ENCODE measurements around the gene ZC3H7A.
"Not testable (repeated sequence)": the region's sequence is repeated elsewhere in the genome, so short reads cannot be mapped to it uniquely, and the experiment has no call there.

The ZC3H7A gene

GRCh38 chr16:11791144-11791828 lies 5.8 kb downstream of the ZC3H7A start:
- H3K9me3 ChIP-seq (ENCODE audit: control insufficient read depth, insufficient read depth, low read length) = no peaks in the 10 kb centered on the region
- H3K4me1 ChIP-seq (ENCODE audit: control insufficient read depth, insufficient read depth, low read length) = no peaks in the 10 kb centered on the region
- no peaks in the 10 kb centered on the region for H3K27me3 ChIP-seq (ENCODE audit: control insufficient read depth, insufficient read depth, low read length)
- H3K9ac ChIP-seq (ENCODE audit: low read depth, low read length) = peak overlapping the region; percentile 18; the same call in 1 of the 2 replicates
- H3K4me3 ChIP-seq (ENCODE audit: low read depth, low read length) = no peak overlapping the region
- peak overlapping the region; percentile 59 for H3K27ac ChIP-seq (ENCODE audit: low read depth, low read length)
- peaks cover 20% of the 10 kb centered on the region for H3K36me3 ChIP-seq (ENCODE audit: control insufficient read depth, insufficient read depth, low read length)

- no peaks in the 10 kb centered on the region for H3K4me1 ChIP-seq (ENCODE audit: control insufficient read depth, insufficient read depth, low read length)
- H3K36me3 ChIP-seq (ENCODE audit: control insufficient read depth, insufficient read depth, low read length) = peaks cover 11% of the 10 kb centered on the region
- no peak overlapping the region for H3K9ac ChIP-seq (ENCODE audit: low read depth, low read length)
- no peak overlapping the region for H3K27ac ChIP-seq (ENCODE audit: low read depth, low read length)
- H3K27me3 ChIP-seq (ENCODE audit: control insufficient read depth, insufficient read depth, low read length) = no peaks in the 10 kb centered on the region
- no peak overlapping the region for H3K4me3 ChIP-seq (ENCODE audit: low read depth, low read length)
- no peaks in the 10 kb centered on the region for H3K9me3 ChIP-seq (ENCODE audit: control insufficient read depth, insufficient read depth, low read length)
Observed at GRCh38 chr16:11788914-11789313, 8.1 kb downstream of the ZC3H7A start.

DNA sequence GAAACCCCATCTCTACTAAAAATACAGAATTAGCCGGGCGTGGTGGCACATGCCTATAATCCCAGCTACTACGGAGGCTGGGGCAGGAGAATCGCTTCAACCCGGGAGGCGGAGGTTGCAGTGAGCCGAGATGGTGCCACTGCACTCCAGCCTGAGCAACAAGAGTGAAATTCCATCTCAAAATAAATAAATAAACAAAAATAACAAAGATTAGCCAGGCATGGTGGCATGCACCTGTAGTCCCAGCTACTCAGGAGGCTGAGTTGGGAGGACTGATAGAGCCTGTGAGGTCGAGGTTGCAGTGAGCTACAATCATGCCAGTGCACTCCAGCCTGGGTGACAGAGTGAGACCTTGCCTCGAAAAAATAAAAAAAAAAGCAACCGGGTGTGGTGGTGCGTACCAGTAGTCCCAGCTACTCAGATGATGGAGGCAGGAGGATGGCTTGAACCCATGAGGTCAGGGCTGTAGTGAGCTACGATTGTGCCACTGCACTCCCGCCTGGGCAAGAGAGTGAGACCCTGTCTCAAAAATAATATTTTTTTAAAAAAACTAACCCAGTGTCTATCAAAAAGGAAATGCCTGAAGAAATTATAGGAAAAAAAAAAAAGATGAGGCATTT lies 12.0 kb downstream of the ZC3H7A start:
- H3K4me1 ChIP-seq (ENCODE audit: control insufficient read depth, insufficient read depth, low read length); H3K9me3 ChIP-seq (ENCODE audit: control insufficient read depth, insufficient read depth, low read length); H3K27me3 ChIP-seq (ENCODE audit: control insufficient read depth, insufficient read depth, low read length); H3K27ac ChIP-seq (ENCODE audit: low read depth, low read length); H3K36me3 ChIP-seq (ENCODE audit: control insufficient read depth, insufficient read depth, low read length); H3K4me3 ChIP-seq (ENCODE audit: low read depth, low read length); H3K9ac ChIP-seq (ENCODE audit: low read depth, low read length): not testable (repeated sequence)

DNA sequence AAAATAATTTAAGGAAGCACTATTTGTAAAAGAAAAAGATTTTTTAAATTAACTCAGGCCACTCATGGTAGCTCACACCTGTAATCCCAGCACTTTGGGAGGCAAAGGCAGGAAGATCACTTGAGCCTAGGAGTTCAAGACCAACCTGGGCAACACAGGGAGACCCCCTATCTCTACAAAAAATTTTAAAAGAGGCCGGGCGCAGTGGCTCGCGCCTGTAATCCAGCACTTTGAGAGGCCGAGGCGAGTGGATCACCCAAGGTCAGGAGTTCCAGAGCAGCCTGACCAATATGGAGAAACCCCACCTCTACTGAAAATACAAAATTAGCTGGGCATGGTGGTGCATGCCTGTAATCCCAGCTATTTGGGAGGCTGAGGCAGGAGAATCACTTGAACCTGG lies 12.7 kb downstream of the ZC3H7A start:
- H3K4me3 ChIP-seq (ENCODE audit: low read depth, low read length); H3K9me3 ChIP-seq (ENCODE audit: control insufficient read depth, insufficient read depth, low read length); H3K4me1 ChIP-seq (ENCODE audit: control insufficient read depth, insufficient read depth, low read length); H3K27me3 ChIP-seq (ENCODE audit: control insufficient read depth, insufficient read depth, low read length); H3K27ac ChIP-seq (ENCODE audit: low read depth, low read length); H3K9ac ChIP-seq (ENCODE audit: low read depth, low read length): not testable (repeated sequence)
- H3K36me3 ChIP-seq (ENCODE audit: control insufficient read depth, insufficient read depth, low read length) = peaks cover 11% of the 10 kb centered on the region

DNA sequence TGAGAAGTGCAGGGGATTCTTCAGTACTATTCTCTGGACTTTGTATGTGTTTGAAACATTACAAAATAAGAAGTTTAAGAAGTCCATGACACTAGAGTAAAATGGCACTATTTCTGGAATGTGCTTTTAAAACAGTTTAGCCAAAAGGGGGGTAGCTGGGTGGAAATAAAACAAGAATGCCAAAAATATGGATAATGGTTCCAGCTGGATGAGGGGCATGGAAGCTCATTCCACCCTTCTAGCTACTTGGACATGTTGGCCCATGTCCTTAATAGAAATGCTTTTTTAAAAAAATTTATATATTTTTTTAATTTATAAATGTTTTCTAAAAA lies 13.1 kb downstream of the ZC3H7A start:
- peaks cover 15% of the 10 kb centered on the region for H3K36me3 ChIP-seq (ENCODE audit: control insufficient read depth, insufficient read depth, low read length)
- no peak overlapping the region for H3K27ac ChIP-seq (ENCODE audit: low read depth, low read length)
- H3K4me3 ChIP-seq (ENCODE audit: low read depth, low read length) = no peak overlapping the region
- H3K9me3 ChIP-seq (ENCODE audit: control insufficient read depth, insufficient read depth, low read length) = no peaks in the 10 kb centered on the region
- no peaks in the 10 kb centered on the region for H3K27me3 ChIP-seq (ENCODE audit: control insufficient read depth, insufficient read depth, low read length)
- H3K4me1 ChIP-seq (ENCODE audit: control insufficient read depth, insufficient read depth, low read length) = no peaks in the 10 kb centered on the region
- no peak overlapping the region for H3K9ac ChIP-seq (ENCODE audit: low read depth, low read length)

DNA sequence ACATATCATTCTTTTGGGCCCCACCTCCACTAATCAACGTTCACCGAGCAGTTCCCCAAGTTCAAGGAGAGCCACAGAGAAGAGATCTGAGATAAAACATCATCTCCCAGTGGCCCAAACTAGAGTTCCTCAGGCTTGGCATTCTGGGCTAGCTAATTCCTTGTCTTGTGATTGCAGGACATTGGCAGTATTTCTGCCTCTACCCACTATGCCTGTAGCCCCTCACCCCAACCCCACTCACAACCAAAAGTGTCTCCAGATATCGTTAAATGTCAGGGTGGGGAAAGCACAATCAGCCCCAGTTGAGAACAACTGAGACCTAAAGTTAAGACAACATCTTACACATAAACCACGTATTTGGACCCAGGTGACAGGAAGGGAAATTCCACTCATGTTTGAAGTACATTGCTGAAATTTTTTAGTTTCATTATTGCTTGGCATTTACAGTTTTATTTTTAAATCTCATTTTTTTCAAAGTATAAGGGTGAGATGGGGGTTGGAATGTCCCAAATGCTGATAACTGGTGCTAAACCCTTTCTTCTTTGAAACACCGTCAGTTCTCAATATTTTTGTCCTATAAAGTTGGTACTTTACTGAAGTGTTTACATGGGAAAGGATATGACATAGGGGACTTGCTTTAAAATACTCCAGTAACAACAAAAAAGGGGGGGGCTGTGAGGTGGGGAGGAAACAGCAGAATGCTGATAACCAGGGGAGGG lies 13.6 kb downstream of the ZC3H7A start:
- no peaks in the 10 kb centered on the region for H3K4me1 ChIP-seq (ENCODE audit: control insufficient read depth, insufficient read depth, low read length)
- H3K27me3 ChIP-seq (ENCODE audit: control insufficient read depth, insufficient read depth, low read length) = no peaks in the 10 kb centered on the region
- H3K4me3 ChIP-seq (ENCODE audit: low read depth, low read length) = no peak overlapping the region
- H3K36me3 ChIP-seq (ENCODE audit: control insufficient read depth, insufficient read depth, low read length) = peaks cover 18% of the 10 kb centered on the region
- no peak overlapping the region for H3K27ac ChIP-seq (ENCODE audit: low read depth, low read length)
- no peak overlapping the region; the same call in 1 of the 2 replicates for H3K9ac ChIP-seq (ENCODE audit: low read depth, low read length)
- H3K9me3 ChIP-seq (ENCODE audit: control insufficient read depth, insufficient read depth, low read length) = no peaks in the 10 kb centered on the region

- no peak overlapping the region for H3K9ac ChIP-seq (ENCODE audit: low read depth, low read length)
- peaks cover 31% of the 10 kb centered on the region for H3K36me3 ChIP-seq (ENCODE audit: control insufficient read depth, insufficient read depth, low read length)
- no peaks in the 10 kb centered on the region for H3K4me1 ChIP-seq (ENCODE audit: control insufficient read depth, insufficient read depth, low read length)
- H3K27ac ChIP-seq (ENCODE audit: low read depth, low read length) = no peak overlapping the region
- no peak overlapping the region for H3K4me3 ChIP-seq (ENCODE audit: low read depth, low read length)
- H3K9me3 ChIP-seq (ENCODE audit: control insufficient read depth, insufficient read depth, low read length) = no peaks in the 10 kb centered on the region
- H3K27me3 ChIP-seq (ENCODE audit: control insufficient read depth, insufficient read depth, low read length) = no peaks in the 10 kb centered on the region
Observed at GRCh38 chr16:11781773-11782172, 15.3 kb downstream of the ZC3H7A start.

- Histone ChIP-seq H3K9ac (ENCODE audit: low read depth, low read length) (no peak overlapping the region), H3K9me3 (ENCODE audit: control insufficient read depth, insufficient read depth, low read length) (no peaks in the 10 kb centered on the region), H3K27me3 (ENCODE audit: control insufficient read depth, insufficient read depth, low read length) (no peaks in the 10 kb centered on the region), H3K36me3 (ENCODE audit: control insufficient read depth, insufficient read depth, low read length) (peaks cover 37% of the 10 kb centered on the region), H3K27ac (ENCODE audit: low read depth, low read length) (no peak overlapping the region), H3K4me1 (ENCODE audit: control insufficient read depth, insufficient read depth, low read length) (no peaks in the 10 kb centered on the region), H3K4me3 (ENCODE audit: low read depth, low read length) (no peak overlapping the region)
Observed at GRCh38 chr16:11780991-11781680, 15.9 kb downstream of the ZC3H7A start.

DNA sequence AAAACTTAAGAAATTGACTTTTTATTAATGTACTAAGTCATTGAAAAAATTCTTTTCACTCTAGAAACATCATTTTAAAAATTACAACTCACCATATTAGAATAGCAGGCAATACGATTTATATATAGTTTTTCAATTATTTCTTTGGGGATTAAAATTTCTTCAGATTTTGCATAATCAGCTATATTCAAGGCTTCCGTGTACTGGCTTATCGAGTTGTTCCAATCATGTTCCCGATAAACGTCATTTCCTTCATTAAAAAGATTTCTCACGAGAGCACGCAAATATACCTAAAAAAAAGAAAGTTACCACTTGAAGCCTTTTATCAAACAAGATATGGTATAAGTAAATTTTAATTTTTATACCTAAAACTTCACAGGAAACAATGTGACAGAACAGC lies 18.0 kb downstream of the ZC3H7A start:
- peaks cover 58% of the 10 kb centered on the region for H3K36me3 ChIP-seq (ENCODE audit: control insufficient read depth, insufficient read depth, low read length)

DNA sequence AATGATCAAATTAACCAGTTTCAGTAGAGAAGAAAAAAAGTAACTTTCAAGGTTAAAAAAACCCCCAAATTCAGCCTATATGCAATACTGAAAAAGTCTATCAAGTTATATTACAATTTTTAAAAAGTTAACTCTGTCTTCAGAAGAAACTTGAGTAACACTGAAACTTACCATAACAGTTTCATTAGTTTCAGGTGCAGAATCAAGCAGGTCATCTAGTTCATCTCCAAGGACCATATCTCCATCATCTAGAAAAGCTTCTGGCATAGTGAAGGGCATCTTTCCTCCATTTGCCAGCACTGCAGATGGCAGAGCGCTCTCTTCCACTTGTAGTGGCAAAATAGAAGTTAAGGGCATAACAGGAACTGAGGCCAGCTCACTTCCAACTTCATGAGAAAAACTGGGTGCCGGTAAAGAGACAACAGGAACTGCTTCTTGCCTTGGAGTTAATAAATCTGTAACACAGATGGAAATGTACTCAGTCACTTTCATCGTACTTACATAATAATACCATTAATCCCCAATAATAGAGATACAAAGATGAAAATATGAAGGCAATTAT lies 22.9 kb downstream of the ZC3H7A start:
- Histone ChIP-seq H3K4me3 (ENCODE audit: low read depth, low read length) (no peak overlapping the region), H3K9me3 (ENCODE audit: control insufficient read depth, insufficient read depth, low read length) (no peaks in the 10 kb centered on the region), H3K36me3 (ENCODE audit: control insufficient read depth, insufficient read depth, low read length) (peaks cover 83% of the 10 kb centered on the region), H3K27me3 (ENCODE audit: control insufficient read depth, insufficient read depth, low read length) (no peaks in the 10 kb centered on the region), H3K27ac (ENCODE audit: low read depth, low read length) (no peak overlapping the region), H3K4me1 (ENCODE audit: control insufficient read depth, insufficient read depth, low read length) (no peaks in the 10 kb centered on the region), H3K9ac (ENCODE audit: low read depth, low read length) (no peak overlapping the region)

More for the DNA sequence above, 18.0 kb downstream of the ZC3H7A start:
- Histone ChIP-seq H3K4me3 (ENCODE audit: low read depth, low read length) (no peak overlapping the region), H3K4me1 (ENCODE audit: control insufficient read depth, insufficient read depth, low read length) (no peaks in the 10 kb centered on the region), H3K9ac (ENCODE audit: low read depth, low read length) (no peak overlapping the region), H3K27me3 (ENCODE audit: control insufficient read depth, insufficient read depth, low read length) (no peaks in the 10 kb centered on the region), H3K27ac (ENCODE audit: low read depth, low read length) (no peak overlapping the region), H3K9me3 (ENCODE audit: control insufficient read depth, insufficient read depth, low read length) (no peaks in the 10 kb centered on the region)
